Retinal pigment epithelial cell (primary cell): ENCODE results near the gene SPATA13.

Experiments
- DNase-seq: peaks from one replicate; pipeline ENCODE4 v3.0.0-alpha.2; 2010; ENCODE audit warnings: low read depth
- H3K4me3 ChIP-seq: 2 replicates; pipeline ENCODE4 v1.5.1; 2011; ENCODE audit warnings: mild to moderate bottlenecking, low read length, control low read depth, moderate library complexity
- CTCF ChIP-seq: conservative IDR thresholded peaks from 2 replicates; pipeline ENCODE4 v1.5.1; 2011; ENCODE audit warnings: low read depth, low read length, control low read depth, inconsistent platforms

The SPATA13 gene

GRCh38 chr13:24147570-24147963 lies 13.0 kb upstream of the SPATA13 start:
- no peak for DNase-seq
- no peak overlapping the region for H3K4me3 ChIP-seq
- TF ChIP-seq CTCF = no peak

DNA sequence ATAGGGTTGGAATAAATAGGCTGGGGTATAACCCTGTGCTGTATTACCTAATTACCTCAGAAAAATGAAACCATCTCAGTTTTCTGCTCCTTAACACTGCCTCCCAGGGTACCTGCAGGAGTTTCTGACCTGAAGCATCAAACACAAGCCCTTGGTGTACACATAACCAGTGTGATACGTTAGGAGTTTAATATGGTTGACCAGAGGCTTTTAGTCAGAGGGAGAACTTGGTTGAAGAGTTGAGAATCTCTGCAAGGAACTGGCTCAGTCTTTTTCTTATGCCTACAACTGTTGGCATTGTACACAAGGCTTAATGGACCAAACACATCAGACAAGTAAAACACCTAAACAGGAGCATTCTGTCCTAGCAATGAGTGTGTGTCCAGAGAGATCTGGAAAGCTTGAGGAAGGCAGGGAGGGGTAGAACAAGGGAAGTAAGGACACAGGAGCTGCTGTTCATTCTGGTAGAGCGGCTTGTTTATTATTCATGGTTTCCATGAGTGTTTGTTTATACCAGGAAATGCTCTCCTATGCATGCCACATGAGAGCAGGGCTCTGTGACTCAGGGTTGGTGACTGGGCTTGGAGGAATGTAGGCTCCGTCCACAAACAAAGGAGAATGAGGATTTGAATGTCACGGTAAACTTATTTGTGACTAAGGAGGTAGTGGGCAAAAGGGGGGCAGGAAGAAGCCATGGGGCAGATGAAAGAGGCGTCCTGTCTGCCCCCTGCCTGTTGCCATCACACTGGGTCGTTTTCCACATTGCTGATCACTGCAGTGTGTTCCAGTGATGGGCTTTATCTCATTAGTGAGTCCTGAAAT lies 11.9 kb upstream of the SPATA13 start:
- peak; percentile 35 for TF ChIP-seq CTCF
- H3K4me3 ChIP-seq = no peak overlapping the region
- DNase-seq = peak; percentile 96

DNA sequence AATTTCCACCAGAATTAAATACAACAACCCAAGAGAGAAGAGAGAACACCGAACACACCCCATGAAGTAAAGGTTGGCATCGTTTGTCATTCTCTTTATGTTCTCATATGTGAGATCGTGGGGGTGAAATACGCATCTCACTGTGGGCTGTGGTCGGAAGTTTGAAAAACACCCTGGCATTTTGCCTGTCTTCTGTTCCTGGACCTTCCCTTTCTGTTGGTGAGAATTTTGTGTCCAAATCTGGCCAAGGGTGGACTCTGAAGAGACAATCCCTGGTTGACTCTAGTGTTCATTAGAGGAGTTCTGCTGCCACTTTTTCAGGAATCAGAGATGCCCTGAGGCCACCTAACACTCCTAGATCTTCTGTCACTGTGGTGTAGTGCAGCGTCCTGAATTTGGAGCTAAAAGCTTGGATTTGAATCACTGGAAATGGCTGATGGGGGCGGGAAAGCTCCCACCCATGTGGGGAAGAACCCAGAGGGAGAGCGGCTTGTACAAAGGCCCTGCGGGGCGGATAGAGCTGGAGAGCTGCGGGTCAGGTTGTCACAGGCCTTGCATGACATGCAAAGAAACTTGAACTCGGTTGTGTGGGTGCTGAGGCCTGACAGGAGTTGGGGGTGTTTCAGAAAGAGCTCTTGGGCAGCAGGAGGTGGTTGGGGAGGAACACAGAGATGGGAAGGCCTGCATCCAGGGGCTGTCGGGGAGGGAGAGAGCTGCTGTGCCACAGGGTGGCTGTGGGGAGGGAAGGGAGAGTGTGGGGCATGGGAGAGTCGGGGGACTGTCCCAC lies 11.1 kb upstream of the SPATA13 start:
- no peak for TF ChIP-seq CTCF
- DNase-seq = no peak
- no peak overlapping the region for H3K4me3 ChIP-seq

DNA sequence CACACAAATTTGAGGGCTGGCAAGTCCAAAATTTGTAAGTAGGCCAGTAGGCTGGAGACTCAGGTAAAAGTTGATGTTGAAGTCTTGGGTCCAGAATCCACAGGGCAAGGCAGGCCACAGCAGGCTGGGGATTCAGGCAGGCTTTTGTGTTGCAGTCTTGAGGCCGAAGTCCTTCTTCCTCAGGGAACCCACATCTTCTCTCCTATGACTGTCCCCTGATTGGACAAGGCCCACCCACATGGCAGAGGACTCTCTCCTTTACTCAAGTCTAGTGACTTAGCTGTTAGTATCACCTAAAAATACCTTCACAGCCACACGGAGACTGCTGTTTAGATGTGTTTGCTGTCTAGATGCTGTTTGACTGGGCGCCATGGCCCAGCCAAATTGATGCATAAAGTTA lies 9.9 kb upstream of the SPATA13 start:
- no peak overlapping the region for H3K4me3 ChIP-seq
- no peak for DNase-seq
- TF ChIP-seq CTCF = no peak

DNA sequence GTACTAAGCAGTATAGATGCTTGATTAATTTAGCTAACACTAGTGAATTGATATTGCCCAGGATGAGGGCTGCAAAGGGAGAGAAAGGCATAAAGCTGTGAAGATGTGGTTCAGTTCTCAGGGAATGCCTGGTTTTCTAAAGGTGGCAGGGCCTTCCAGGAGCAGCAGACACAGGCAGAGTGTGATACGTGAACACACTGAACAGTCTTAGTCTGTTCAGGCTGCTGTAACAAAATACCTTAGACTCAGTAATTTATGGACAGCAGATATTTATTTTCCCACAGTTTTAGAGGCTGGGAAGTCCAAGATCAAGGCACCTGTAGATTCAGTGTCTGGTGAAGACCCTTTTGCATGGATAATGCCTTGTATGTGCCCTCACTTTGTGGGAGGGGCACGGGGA lies 8.7 kb upstream of the SPATA13 start:
- no peak for TF ChIP-seq CTCF
- no peak overlapping the region for H3K4me3 ChIP-seq
- no peak for DNase-seq

DNA sequence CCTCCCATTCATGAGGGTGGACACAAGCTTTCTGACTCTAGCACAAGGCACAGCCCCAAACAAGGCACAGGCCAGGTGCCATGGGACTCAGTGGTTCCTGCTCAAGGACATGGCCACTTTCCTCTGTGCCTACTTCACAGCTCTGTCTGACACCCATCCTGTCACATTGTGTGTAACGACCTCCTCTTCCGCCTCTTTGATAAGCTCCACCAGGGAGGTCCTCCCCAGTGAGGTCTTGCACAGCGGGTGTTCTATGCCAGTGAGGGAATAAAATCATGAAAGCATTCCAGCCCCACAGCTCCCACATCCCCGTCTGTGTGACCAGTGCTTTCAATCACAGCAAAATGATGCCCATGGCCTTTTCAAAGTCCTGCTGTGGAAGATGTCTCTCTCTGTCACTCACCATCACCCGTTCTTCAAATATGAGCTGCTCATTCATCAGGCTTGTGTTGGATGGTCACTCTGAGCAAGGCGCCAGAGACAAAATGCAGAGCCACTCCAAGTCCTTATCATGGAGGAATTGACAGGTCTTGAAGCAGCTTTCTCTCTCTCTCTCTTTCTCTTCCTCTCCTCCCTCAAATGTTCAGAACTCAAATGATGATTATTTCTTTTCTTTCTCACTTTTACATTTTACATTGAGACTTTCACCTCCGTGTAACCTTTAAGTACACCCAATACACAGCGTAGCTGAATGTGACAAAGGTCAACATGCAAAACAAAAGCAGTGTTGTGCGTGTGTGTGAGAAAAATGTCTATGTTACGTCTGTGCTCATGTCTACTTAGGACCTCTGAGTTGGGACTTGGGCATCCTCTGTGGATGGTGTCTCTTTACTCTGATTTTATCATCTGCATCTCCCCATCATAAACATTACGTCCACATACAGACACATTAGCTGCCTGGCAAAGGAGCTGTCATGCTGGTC lies 8.0 kb upstream of the SPATA13 start:
- H3K4me3 ChIP-seq = no peak overlapping the region
- TF ChIP-seq CTCF = no peak
- DNase-seq = no peak
